GM19328 (cell line): Measurements from ENCODE around the gene TNRC6B.
"Not testable (repeated sequence)": the region's sequence is repeated elsewhere in the genome, so short reads cannot be mapped to it uniquely, and the experiment has no call there.

Experiments
- ATAC-seq: cut with Tn5 transposase; IDR thresholded peaks from one replicate; pipeline ENCODE4 v1.9.1; 2021; ENCODE audit warnings: mild to moderate bottlenecking, moderate library complexity; ENCODE audit not compliant: unreplicated experiment

TNRC6B gene

DNA sequence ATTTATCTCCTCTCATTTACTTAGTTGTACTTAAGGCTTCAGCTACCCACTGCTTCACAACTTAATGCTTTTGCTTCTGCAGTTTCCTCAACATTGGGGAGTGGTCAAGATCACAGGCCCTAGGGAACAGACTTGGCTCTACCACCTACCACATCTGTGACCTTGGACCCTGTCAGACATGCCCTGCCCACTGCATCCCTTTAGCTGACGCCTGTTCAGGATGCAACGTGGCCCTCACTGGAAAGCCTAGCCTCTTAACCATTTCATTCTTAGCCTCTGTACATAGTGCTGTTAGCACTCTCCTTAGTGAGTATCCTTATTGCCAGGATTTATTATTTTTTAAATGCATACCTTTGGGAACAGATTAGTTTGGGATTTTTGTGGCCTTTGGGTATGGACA is 34.4 kb downstream of the TNRC6B start:
- ATAC-seq, result no peak

GRCh38 chr22:40213478-40213877 is 35.8 kb downstream of the TNRC6B start:
- no peak for ATAC-seq

- no peak for ATAC-seq
These were observed 37.5 kb downstream of the TNRC6B start for GRCh38 chr22:40215266-40215665.

DNA sequence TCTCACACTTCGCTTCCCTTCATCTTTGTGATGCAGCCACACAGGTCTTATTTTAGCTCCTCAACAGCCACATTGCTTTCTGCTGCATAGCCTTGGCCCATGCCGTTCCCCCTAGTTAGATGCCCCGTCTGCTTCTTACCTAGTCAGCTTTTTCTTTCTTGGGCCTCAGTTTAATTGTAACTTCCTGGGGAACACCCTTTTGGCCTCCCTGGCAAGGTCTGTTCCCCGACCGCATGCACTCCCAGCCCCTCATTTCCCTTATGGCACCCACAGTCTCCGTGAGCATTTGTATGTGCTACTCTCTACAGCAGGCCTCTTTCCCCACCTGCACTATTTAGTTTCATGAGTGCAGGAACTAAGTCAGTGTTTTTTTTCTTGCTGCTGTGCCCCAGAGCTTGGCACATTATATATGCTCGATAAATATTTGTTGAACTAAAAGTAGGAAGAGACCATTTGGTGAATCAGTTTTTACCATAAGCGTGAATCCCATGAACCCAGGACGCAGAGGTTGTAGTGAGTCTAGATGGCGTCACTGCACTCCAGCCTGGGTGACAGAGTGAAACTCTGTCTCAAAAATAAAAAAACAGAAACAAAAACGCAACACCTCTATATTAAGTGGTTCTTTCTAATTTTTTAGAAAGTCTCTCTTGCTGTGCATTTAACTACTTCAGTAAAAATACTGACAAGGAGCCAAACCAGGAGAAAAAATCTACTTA is 38.5 kb downstream of the TNRC6B start:
- no peak for ATAC-seq

DNA sequence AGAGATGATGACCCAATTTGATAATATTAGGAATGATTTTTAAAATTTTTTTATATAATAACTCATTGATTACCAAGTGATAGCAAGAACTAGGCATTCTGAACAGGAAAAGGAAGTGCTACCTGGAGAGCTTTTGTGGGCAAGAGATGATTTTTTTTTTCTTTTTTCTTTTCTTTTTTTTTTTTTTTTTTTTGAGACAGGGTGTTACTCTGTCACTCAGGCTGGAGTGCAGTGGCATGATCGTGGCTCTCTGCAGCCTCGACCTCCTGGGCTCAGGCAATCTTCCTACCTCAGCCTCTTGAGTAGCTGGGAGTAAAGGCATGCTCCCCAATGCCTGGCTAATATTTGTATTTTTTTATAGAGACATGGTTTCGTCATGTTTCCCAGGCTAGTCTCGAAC is 40.4 kb downstream of the TNRC6B start:
- no peak for ATAC-seq

GRCh38 chr22:40218723-40219294 is 41.1 kb downstream of the TNRC6B start:
- ATAC-seq, result no peak

DNA sequence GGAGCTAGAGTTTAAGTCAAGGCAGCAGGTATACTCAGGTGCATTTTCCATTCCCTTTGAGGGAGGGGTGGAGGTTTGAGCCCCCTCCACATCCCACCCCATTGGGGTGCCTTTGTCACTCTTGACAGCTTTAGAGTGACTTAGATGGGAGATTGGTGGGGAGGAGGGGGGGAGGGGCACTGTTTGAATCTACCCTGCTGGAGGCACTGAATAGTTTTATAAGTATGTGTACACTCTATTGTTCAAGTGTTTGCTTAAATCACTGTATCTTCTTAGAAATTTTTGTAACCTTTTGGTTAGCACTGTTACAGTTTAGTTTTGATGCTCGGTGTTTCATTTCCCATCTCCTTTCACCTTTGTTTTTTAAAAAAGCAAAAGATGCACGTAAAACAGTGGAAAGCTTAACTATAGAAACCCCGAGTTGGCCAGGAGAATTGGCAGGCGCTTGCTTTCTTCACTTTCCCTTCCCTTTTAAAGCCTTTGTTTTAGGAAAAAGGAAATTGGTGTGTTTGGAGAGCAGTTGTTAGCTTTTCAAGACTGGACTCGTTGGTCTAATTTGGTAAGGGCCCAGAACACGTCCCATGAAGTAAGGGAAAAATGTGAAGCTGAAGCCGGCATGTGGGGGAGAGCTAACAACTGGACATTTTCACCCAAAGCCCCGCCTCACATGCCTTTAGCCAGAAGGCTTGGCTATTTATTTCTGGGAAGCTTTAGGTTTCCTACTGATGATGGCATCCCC is 42.8 kb downstream of the TNRC6B start:
- ATAC-seq, result no peak

- ATAC-seq, result no peak
These were observed 43.3 kb downstream of the TNRC6B start for GRCh38 chr22:40221055-40221414.

DNA sequence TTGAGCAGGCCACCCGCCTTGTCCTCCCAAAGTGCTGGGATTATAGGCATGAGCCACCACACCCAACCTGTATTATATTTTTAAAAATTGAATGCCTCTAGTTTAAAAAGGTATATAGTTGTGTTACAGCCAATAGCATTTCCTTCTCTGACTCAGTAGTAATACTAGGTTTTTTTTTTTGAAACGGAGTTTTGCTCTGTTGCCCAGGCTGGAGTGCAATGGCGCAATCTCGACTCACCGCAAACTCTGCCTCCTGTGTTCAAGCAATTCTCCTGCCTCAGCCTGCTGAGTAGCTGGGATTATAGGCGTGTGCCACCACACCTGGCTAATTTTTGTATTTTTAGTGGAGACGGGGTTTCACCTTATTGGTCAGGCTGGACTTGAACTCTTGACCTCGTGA is 45.3 kb downstream of the TNRC6B start:
- ATAC-seq, result not testable (repeated sequence)

DNA sequence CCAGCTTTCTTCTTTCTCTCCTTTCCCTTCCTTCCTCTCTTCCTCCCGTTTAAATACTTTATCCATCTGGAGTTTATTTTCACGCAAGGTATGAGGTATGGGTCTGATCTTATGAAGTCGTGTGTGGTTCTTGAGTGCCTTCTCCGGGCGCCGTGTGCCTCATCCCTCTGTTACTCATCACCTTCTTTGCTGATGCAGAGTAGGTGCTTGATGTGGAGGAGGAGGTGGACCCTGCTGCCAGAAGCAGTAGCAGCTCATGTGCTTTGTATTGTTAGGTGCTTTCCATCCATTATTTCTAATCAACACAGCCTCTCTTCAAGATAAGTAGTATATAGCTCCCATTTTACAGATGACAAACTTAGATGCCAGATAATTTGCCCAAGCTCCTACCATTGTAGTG is 47.0 kb downstream of the TNRC6B start:
- ATAC-seq, result no peak

DNA sequence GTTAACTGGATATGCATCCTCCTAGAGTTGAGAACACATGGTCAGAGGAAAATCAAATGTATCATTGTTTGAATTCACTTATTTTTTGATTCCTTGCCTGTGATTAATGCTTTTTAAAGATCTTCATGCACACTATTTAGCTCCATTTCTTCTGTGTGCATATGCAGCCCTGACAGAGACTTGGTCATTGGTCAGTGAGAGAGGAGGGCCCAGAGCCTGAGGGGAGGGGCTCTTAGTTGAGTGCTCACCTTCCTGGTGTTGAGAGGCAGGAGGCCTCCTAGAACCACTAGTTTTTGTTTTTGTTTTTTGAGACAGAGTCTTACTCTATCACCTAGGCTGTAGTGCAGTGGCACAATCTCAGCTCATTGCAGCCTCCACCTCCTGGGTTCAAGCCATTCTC is 48.9 kb downstream of the TNRC6B start:
- ATAC-seq, result no peak

GRCh38 chr22:40231618-40232313 is 54.0 kb downstream of the TNRC6B start:
- ATAC-seq, result no peak

DNA sequence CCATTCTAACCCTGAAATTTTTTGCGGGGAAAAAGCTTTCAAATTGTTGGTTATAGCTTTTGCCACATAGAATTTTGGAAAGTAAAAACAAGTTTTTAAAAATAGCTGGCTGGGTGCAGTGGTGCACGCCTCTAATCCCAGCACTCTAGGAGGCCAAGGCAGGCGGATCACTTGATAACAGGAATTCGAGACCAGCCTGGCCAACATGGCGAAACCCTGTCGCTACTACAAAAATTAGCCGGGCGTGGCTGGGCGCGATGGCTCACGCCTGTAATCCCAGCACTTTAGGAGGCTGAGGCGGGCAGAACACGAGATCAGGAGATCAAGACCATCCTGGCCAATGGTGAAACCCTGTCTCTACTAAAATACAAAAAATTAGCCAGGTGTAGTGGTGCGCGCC is 54.9 kb downstream of the TNRC6B start:
- ATAC-seq, result no peak

DNA sequence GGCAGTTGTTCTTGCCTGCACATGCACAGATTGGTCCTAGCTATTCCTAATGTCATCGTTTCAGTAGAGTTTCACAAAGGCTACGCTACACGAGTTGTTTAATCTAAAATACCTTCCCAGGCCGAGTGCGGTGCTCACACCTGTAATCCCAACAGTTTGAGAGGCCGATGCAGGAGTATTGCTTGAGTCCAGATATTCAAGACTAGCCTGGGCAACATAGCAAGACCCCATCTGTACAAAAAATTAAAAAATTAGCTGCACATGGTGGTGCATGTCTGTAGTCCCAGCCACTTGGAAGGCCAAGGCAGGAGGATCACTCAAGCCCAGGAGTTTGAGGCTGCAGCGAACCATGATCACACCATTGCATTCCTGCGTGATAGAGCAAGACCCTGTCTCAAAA is 56.2 kb downstream of the TNRC6B start:
- no peak for ATAC-seq

DNA sequence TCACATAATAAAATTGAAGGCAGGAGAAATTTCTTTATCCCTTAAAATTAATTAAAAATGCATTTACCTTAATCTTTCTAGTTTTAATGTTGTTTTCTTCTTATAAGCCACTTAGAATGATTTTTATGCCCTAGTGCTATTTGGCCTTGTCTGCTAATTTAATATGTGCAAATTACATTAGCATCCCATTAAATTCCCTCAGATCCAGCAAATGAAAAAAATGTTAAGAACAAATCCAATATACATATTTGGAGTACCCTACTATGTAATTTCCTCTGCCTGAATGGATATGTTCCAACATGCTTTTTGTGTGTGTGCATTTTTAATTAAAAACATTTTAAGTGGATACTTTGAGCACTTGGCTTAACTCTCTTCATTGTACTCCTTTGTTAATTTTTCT is 56.9 kb downstream of the TNRC6B start:
- ATAC-seq, result no peak

DNA sequence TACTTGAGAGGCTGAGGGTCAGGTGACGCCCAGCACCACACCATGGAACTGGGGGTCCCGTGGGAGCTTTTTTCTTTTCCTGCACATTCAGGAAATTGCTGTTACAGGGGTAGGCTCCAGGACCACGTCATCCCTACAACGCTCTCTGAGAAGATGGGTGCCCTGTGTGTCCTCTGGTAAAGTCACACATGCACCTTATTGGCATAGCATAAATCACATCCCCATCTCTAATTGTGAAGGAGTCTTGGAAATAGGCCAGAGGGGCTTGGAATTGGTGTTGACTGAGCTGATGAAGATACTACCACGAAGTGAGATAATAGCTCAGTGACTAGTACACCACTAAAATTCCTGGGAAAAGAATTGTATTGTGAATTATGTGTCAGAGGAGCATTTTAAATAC is 57.6 kb downstream of the TNRC6B start:
- ATAC-seq, result no peak

- no peak for ATAC-seq
These were observed 58.5 kb downstream of the TNRC6B start for GRCh38 chr22:40236131-40236665.

DNA sequence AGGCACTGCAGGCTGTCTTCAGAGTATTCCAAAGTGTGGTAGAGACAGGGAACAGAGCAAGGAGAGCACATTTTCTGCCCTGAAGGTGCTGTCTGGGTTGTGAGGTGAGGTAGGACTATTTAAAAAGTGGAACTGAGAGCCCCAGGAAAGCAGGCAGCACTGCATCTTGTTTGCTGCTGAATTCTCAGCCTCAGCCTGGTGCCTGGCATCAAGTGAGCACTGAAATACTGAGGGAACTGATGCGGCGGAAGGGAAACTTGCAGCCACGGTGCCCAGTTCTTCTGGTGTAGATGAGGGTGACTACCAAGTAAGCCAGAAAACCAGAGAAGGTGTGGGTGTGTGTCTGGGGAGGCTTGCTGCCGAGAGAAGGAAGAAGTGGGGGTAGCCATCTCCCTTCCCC is 59.5 kb downstream of the TNRC6B start:
- ATAC-seq, result no peak

- ATAC-seq, result no peak
These were observed 60.2 kb downstream of the TNRC6B start for GRCh38 chr22:40237788-40238424.

DNA sequence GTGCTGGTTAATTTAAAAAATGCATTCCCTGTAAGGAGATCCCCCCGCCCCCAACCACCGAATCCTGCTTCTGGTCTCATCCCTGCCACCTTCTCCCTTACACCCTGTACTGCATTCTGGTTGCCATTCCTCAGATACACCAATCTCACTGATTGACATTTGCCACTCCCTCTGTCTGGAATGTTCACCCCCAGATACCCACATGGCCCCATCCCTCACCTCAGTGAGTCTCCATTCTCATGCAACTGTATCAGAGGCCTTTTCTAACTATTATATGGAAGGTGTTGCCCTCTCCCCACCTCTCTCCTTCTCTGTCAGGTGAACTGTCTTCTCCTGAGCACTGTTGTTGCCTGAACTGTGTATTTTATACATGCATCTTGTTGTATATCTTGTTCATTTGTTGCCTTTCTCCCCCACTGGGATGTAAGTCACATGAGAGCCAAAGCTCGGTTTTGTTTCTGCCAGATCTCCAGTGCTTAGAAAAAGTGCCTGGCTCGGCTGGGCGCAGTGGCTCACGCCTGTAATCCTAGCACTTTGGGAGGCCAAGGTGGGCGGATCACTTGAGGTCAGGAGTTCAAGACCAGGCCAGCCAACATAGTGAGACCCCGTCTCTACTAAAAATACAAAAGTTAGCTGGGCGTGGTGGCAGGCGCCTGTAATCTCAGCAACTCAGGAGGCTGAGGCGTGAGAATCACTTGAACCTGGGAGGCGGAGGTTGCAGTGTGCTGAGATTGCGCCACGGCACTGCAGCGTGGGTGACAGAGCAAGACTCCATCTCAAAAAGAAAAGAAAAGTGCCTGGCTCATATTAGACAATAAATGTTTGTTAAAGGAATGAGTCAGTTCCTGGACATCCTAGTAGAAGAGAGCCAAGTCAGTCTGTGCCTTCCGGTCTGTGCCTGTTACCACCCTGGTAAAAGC is 61.0 kb downstream of the TNRC6B start:
- ATAC-seq, result no peak
